Activated naive CD4-positive, alpha-beta T cell treated with anti-CD3 and anti-CD28 coated beads, Interleukin-2, amount 50 U/mL, for 16 hours (primary cell): Measurements from ENCODE around the gene BCL6B.
"Not testable (repeated sequence)": the region's sequence is repeated elsewhere in the genome, so short reads cannot be mapped to it uniquely, and the experiment has no call there.

Experiments used
- DNase-seq: peaks from one replicate; pipeline ENCODE4 v3.0.0-alpha.2; 2020

BCL6B gene

DNA sequence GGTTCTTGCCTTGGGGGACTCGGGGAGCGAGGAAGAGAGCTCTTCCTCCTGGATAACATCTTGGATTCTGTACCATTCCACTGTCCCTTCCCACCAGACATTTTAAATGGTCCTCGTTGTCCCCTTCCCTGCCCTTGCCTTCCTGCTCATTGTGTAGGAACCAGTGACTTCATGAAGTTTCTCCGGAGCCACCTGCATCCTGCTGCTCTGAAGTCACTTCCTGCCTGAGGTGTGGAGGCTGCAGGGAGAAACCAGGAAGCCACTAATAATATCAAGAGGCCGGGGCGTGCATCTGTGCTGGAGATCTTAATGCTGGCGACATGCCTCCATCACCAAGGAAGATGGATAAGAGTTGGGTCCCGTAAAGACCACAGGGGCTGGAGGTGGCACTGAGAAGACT is 6.8 kb downstream of the BCL6B start:
- DNase-seq = peak; percentile 59

DNA sequence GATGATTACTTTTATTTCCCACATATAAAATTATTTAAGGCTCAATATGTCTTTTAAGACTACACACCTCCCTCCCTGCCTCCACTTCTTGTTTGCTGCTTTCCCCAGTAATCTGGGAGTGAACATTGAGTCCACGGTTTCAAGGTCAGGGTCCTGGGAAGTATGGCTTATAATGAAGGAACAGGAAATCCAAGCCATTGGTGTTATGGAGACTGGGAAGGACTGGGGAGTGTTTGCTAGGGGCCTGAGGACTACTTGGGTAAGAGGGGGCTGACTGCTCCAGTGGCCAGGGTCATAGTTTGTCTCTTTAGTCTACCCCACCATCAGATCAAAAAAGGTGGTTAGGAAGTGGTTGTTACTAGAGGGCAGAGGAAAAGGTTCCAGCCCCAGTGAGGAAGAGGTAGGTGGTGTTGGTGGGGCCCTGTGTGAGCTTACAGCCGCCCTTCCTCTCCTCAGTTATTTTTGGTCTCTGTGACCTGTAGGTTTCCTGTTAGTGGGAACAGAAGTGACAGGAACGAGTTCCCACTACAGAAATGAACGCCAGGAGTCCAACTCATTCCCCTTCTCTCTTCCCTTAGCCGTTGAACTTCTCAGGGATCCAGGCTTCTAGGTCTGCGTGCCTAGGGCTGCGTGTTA is 12.2 kb downstream of the BCL6B start:
- DNase-seq = peak; percentile 37

DNA sequence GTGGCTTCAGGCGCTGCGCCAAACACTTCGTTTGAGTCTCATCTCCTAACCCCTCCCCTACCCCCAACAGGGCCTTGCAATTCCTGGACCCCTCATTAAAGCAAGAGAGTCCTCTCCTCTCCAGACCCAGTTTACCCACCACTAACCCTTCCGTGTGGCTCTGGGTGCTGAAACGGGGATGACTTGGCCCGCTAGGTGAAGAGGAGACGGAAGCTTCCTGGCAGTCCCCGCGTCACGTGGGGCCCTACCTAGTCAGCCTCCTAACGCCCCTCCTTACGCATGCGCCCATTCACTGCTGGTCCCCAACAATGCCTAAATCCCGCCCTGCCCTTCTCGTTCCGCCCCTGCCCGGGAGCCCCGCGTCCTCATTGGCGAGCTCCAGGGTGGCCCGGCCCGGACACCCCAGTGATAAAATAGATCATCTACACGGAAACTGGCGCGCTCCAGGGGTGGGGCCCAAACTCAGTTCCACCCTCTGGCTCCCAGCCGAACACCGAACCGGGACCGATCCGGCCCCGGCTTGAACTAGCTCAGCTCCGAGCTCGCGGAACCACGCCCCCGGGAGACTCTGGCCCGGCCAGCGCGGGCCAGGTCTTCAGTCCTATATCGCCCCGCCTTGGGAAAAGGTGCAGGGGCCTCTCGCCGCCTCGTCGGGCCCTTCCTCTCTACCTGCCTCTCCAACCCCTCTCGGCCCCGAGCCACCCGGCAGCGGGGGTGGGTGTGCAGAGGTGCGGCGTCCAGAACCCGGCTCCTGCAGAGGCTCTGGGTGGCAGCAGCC is 12.9 kb downstream of the BCL6B start, which contains the start of gene SLC16A13:
Gene SLC16A13, plus strand, starts transcription at position 425 of the 778 bp plus-strand sequence. CDS start 368 bp downstream, outside the sequence.
- DNase-seq = peak; percentile 99

DNA sequence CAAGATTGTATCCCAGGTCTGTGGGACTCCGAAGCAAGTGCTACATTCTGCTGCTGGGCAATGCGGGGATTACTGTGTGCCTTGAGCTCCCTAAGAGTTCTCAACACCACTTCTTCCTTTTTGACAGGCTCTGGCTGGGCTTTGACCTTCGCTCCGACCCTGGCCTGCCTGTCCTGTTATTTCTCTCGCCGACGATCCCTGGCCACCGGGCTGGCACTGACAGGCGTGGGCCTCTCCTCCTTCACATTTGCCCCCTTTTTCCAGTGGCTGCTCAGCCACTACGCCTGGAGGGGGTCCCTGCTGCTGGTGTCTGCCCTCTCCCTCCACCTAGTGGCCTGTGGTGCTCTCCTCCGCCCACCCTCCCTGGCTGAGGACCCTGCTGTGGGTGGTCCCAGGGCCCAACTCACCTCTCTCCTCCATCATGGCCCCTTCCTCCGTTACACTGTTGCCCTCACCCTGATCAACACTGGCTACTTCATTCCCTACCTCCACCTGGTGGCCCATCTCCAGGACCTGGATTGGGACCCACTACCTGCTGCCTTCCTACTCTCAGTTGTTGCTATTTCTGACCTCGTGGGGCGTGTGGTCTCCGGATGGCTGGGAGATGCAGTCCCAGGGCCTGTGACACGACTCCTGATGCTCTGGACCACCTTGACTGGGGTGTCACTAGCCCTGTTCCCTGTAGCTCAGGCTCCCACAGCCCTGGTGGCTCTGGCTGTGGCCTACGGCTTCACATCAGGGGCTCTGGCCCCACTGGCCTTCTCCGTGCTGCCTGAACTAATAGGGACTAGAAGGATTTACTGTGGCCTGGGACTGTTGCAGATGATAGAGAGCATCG is 15.4 kb downstream of the BCL6B start:
- no peak for DNase-seq

DNA sequence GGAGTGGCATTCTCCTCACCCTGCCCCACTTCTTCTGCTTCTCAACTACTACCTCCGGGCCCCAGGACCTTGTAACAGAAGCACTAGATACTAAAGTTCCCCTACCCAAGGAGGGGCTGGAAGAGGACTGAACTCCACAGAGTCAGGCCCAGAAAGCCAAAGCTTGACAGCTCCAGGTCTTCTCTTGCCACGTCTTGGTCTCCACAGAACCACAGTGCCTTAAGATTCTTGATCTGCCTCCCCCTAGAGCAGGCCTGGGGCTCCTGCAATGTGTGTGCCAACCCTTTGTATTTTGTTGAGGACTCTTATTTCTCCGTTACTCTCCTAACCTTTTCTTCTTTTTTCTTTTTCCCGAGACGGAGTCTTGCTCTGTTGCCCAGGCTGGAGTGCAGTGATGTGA is 17.0 kb downstream of the BCL6B start:
- no peak for DNase-seq

DNA sequence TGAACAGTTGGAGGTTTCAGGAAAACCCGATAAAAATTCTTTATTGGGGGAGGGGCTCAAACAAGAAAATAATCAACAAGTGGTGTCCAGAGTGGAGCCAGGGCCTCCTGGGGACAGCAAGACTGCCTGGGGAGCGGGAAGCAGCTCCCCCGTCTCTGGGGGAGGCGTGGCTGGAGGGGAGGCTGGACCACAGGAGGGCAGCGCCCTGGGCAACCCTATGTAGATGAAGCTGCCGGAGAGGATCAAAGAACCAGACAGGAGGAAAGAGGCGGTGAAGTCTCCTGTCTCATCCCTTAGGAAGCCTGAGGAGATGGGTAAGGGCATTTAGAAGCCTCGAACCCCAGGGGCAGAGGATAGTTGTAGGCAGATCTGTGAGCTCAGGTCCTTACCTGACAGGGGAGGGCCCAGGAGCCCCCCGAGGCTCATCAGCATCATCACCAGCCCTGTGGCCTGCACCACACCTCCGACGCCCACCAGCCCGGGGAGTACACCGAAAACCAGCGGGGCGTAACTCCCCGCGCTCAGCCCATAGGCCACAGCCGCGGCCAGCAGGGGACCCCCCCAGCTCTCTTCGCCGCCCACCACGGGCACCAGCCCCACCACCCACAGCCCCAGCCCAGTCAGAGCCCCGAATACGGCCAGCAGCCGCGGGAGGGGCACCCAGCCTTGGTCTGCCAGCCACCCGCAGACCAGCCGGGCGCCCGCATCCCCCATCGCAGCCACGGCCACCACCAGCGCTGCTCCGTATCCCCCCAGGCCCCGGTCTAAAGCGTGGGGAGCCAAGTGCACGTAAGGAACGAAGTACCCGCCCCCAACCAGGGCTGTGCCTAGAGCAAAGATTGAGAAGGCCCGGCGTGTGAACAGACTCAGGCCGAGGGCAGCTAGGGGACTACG is 19.0 kb downstream of the BCL6B start:
- peak; percentile 48 for DNase-seq

DNA sequence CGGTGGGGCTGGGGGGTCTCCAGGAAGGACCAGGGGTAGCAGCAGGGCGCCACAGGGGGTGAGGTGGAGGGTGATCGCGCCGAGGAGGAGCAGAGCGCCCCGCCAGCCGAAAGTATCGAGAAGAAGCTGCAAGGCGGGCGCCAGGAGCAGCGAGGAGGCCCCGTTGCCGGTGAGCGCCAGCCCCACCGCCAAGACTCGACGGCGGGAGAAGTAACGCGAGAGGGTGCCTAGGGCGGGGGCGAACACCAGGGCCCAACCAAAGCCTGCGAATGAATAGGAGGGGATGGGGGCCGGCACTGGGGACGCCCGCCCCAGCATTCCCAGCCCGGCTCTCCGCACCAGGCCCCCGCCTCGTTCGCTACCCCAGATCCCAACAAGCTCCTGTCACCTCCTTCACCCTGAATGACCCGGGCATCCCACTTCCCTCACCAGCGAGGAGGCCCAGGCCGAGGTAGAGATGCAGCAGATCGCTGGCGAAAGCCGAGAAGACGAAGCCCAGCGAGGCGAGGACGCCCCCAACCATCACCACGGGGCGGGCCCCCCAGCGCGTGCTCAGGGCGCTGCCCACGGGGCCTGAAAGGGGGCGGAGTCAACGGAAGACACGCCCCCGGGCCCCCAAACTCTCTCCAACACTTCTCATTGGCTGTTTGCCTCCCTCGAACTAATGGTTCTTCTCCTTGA is 19.8 kb downstream of the BCL6B start:
- peak; percentile 57 for DNase-seq

DNA sequence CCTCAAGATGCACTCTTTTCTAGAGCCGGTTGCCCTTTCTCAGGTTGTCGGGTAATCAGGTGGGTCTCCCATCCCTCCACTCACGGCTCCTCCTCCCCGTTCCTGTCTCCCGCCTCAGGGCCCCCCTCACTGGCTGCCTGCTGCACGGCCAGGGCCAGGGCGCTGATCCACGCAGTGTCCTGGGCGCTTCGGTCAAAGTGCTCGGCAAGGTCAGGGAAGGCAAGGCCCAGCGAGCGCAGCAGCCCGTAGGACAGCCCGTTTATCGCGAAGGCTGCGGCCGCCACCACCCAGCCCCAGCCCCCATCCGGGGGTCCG is 20.3 kb downstream of the BCL6B start:
- no peak for DNase-seq

DNA sequence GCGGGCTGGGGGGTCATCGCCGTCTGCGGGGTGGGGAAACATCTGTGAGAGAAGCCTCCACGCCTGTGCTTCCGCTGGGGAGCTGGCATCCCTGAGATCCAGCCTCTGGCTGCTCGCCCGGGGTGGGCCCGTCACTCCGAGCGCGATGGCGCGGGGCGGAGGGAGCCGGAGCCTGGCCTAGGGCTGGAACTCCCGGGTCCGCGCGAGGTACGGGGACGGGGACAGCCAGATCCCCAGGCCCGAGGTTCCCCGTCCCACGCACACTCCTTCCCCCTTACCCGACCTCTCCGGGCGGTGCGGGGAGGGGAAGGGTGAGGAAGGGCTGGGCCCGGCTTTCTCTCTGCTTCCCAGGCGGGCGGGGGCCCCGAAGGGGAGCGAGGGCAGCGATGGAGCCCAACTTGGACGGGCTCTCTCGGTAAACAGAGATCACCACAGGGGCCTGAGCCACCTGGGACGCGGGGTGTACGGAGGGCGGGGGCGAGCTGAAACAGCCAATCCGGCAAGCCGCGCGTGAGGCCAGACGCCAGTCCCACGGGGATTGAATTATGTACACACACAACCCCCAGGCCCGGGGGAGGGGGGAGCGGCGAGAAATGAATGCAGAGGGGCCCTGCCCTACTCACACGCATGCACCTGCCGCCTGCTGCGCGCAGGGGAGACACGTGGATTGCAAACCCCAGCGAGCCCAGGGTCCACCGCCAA is 20.8 kb downstream of the BCL6B start, which contains the start of gene SLC16A11:
Gene SLC16A11, minus strand, starts transcription at position 596 of the 702 bp plus-strand sequence. Its CDS starts 579 bp downstream, at position 17.
- peak; percentile 55 for DNase-seq

DNA sequence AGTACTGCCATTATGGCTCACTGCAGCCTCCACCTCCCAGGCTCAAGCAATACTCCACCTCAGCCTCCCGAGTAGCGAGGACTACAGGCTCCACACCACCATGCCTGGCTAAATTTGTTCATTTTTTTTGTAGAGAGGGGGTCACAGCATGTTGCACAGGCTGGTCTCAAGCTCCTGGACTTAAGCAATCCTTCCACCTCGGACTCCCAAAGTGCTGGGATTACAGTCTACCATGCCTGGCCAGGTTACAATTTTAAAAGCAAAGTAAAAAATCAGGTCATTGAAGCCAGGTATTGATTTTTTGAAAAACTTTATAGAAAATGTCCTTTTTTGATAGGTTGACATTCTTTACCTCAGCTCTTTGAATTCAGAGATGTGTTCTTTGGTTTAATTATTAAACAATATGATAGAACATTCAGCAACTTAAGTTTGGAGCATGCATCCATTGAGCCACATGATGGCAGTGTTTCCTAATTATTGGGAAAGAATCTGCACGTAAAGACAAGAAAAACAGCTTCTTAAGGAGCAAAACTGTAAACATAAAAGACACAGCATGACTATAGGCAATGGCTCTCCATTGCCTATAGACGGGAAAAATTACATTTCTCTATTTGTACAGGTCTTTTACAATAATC is 22.8 kb downstream of the BCL6B start:
- no peak for DNase-seq

DNA sequence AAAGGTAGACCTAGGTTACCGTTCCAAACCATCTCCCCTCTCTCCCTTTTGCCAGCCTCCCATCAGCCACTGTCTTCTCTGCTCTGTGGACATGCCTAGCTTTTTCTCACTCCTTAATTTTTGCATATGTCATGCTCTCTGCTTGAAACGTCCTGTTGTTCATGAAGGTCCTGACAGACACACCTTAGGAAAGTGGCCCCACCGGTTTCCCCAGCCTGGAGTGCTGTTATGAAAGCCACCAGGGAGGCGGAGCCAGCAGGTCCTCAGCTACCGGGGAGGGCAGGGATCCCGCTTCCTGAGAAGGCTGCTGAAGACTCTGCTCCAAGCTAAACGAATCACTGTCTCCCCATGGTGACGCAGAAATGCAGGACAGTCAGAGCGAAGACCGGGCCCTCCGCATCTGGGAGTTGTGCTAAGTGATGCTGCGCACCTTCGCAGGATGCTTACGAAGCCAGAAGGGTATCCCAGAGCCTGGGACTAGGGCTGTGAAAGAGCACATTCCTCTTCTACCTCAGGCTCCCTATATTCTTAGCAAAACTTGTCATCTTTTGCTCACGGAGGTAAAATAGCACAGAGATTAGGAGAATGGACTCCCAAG is 23.4 kb downstream of the BCL6B start:
- DNase-seq = no peak

DNA sequence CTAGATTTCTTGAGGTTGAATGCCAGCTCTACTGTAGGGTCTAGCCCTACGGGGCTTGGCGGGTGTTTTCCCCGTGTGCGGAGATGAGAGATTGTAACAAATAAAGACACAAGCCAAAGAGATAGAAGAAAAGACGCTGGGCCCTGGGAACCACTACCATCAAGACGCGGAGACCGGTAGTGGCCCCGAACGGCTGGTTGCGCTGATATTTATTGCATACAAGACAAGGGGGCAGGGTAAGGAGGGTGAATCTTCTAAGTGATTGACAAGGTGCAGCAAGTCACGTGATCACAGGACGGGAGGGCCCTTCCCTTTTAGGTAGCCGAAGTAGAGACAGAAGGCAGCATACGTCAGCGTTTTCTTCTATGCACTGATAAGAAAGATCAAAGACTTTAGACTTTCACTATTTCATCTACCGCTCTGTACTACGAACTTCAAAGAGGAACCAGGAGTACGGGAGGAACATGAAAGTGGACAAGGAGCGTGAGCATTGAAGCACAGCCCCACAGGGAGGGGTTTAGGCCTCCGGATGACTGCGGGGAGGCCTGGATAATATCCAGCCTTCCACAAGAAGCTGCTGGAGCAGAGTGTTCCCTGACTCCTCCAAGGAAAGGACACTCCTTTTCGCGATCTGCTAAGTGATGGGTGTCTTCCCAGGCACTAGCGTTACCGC is 24.0 kb downstream of the BCL6B start:
- peak; percentile 67 for DNase-seq

DNA sequence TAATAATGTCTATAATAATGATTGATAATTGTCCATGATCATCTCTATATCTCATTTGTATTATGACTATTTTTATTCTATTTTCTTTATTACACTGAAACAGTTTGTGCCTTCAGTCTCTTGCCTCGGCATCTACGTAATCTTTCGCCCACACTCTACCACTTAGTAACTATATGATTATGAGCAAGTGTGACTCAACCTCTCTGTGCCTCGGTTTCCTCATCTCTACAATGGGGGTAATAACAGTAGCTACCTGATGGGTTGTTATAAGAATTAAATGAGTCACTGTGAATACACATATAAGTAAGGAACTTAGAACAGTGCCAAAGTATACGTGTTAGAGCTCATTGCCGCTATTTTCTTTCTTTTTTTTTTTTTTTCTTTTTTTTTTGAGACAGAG is 24.7 kb downstream of the BCL6B start:
- no peak for DNase-seq

DNA sequence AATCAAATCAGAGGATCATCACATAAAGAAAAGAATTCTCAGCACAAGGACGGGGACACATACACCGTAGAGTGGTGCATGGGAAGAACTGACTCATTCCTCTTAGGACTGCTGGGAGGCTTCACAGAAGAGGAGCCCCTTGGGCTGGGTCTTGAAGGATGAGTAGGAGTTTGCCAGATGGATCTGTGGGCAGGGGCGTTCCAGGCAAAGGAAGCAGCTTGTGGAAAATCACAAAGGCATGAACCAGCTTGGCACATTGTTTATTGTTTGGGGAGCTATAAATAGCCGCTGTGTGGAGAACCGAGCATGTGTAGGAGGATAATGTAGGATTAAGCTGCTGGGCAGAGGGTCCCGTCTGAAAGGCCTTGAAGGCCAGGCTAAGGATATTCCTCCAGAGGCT is 26.1 kb downstream of the BCL6B start:
- DNase-seq = no peak

DNA sequence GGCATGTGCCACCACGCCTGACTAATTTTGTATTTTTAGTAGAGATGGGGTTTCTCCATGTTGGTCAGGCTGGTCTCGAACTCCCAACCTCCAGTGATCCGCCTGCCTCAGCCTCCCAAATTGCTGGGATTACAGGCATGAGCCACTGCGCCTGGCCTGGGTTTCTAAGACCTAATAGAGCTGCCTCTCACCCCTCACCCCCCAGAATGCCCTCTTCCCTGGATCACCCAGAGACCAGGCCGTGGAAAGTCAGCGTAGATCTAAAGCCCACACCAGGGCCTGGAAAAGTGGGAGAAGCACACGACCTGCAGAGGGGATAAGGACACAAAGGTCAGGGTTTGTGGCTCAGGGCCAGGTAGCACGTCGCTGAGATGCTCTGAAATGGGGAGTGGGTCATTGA is 27.7 kb downstream of the BCL6B start:
- not testable (repeated sequence) for DNase-seq

DNA sequence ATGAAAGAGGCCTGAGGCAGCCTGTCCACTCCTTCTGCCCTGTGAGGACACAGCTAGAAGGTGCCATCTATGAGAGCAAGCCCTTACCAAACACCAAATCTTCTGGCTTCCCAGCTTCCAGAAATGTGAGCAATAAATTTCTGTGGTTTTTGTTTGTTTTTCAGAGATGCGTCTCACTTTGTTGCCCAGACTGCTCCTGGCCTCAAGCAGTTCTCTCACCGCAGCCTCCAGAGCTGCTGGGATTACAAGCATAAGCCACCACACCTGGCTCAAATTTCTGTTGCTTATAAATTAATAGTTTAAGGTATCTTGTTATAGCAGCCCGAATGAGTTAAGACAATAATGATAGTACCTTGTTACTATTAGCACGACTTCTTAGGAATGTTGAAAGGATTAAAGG is 33.5 kb downstream of the BCL6B start:
- DNase-seq = no peak

DNA sequence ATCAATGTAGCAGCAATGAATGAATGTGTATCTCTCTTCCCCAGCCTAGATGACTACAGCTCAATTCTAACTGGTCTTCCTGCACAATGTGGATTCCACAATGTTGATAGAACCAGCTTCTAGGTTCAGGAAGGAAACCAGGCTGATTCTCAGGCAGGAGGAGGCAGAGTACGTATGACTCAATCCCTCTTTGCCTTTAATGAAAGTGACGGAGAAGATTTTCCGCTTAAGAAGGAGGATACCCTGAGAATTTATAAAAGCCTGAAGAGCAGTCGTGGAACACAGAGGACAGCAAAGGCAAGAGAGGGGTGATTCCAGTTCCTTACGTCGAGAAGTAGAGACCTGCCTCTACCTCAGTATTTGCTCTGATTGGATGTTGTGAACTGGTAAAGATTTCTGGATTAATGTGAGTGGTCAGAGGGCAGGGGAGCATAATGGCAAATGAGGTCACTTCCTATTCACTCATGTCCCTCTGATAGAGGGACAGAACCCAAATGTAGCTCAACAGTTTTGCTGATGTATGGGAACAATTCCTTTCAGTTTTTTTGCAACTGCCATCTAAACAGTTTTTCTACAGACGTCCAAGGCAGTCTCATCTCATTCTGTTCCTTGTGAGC is 36.1 kb downstream of the BCL6B start:
- DNase-seq = no peak

DNA sequence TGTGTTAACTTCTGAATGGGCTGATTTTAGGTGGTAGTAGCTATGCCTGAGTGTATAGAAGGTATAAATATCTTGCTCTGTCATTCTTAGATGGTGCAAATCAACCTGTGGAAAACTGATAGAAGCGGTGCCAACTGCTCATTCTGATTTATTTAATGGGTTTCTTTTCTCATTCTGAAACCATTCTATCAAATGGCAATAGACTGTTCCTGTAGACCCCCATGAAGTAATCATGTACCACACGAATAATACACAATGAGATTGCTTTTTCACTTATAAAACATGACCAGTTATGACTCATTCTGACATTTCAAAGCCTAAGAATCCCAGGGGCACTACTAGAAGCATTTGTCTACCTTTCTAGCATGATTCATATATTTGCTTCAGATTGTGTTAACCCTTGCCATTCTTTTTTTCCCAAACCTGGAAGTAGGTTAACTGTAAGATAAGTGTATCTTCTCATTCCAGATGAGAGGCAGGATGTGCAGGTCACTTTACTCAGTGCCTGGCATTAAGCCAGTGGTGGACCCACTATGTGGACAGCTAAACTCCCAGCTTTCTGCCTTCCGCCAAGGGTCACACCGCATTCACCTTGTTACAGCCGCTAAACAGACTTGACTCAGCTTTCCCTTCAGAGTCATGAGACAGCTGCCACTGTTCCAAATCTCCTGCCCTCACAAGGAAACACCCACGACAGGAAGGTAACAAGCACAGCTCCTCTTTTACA is 37.5 kb downstream of the BCL6B start:
- DNase-seq = peak; percentile 63
